ENCODE data around the gene RFNG. TPM values are rescaled to one million over a fixed set of nuclear protein-coding genes. Genes with fewer than 3 reads are reported as not detected.

RFNG gene
- polyA plus RNA-seq, 5 donors = 31.2 to 57.4 (median 50.3) TPM

DNA sequence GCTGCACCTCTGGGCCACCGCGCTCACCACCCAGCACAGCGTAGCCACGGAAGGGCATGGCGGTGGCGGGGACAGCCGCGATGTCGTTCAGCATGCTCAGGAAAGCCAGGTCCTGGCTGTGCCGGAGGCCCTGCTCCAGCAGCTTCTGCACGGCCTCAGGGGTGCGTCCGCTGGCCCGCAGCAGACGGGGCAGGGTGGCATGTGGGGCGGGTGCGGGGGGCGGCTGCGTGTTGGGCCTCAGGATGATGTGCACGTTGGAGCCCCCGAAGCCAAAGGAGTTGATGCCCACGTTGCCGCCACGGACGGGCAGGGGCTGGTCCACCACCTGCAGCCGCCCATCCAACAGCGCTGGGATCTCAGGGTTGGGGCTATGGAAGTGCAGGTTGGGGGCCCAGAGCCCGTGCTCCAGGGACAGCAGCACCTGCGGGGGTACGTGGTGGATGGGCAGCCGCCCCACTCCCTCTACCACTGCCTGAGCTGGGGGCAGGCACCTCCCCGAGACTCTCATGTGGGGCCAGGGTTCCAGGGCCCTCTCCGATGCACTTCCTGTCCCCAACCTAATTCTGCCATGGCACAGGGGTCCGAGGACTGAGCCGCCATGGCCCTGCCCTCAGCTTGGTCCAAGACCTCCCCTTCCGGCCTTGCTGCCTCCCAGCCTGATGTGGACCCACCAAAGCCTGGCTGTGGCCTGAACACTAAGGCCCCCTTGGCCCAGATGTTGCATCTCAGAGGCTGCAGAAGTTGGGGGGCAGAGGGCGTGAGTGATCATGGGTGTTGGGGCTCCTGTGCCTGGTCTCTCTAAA lies 39.9 kb upstream of the RFNG start:
- DNase-seq = no peak

- DNase-seq = no peak
Observed at GRCh38 chr17:82090549-82091263, 39.1 kb upstream of the RFNG start.

DNA sequence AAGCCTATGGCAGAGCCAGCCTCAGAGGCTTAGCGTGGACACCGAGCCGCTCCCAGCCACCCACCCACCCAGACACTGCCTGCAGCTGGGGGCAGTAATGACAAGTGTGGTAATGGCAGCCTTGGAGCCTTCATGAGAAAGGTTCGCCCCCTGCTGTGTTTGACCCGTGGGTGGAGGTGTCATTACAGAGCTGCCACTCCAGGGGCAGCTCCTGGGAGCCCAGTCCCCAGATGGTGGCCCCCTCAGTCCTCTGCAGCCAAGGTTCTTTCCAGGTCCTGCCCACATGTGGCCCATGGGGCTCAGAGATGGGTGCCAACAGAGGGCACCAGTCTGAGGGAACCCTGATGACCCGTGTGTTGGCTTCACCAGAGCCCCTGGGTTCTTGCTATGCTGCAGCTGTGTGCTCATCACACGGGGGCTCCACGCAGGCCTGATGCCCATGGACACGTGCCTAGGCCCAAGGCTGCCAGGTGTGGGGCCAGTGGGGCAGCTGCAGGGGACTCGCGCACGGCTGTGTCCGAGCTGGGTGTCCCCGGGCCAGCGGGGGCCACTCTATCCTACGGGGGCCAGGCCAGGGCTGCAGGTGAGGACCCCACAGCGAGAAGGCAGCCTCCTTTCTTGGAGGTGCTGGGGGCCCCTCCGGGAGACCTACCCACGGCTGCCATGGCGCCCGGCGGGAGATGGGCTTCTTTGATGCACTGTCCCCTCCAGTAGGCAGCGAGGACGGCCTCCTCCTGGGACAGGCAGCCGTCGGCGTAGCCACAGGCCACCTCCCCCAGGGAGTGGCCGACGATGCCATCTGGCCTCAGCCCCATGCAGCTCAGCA lies 38.3 kb upstream of the RFNG start:
- DNase-seq = no peak

DNA sequence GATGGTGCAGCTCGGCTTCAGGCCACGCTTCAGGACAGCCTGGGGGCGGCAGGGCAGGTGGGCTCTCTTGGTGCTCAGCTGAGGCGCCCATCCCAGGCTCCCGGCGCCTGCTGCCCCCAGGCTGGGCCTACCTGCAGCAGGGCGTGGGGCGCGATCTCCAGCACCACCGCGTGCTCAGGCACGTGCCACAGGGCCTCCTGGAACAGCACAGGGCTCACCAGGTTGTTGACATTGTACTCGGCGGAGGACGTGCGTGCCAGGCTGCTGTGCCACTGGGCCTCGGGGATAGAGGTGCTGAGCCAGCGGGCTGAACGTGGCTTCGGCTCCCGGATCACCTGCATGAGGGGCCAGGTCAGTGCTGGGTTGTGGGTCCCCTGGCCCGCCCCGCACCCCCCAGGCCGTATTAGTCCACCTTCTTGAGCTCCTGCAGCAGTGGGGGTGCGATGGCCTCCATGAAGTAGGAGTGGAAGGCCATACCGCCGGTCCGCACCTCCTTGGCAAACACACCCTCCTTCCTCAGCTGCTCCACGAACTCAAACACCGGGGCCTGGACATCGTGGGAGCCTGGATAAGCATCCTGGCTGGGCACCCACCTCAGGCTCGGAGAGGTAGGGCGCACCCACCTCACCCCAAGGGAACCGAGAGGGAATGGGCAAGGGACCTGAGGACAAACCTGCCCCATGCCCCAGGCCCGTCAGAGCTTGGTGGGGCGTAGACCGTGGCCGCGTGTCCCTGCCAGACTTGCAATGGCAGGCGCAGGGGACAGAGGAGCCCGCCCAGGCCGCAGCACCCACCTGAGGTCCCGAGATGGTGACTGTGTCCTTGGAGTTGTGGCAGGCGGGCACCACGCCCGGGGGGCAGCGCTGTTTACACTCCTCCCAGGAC lies 37.5 kb upstream of the RFNG start:
- no peak for DNase-seq

DNA sequence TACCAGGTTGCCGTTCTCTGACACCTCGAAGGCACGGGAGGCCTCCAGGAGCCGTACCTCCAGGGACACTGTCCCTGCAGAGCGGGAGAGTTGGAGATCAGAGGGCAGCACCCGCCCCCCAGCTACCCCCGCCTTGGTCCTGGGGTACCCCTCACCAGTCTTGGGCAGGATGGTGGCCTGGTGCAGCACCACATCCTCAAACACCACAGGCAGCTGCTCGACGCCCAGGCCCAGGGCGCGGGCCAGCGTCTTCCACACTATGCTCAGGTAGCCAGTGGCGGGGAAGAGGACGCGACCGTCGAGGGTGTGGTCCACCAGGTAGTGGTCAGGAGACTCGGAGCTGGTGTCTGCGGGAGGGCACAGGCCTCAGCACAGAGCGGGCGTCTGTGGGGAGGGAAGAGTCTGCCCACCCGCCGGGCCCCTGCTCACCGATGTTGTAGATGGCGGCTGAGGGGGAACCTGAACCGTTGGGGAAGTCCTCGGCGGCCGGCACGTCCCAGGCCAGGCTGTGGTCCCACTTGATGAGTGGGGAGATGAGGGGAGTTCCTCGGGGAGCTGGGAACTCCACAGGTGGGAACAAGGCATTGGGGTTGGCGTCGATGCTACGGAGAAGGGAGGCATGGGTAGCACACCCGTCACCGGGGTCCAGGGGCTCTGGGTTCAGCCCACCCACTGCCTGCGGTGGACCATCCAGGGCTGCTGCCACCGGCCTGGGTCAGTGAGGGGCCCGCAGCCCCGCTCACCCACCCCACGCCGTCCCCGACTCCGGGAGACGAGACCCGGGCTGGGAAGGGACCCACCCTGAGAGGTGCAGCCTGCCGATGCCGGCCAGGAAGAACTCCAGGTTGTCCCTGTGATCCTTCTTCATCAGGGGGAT lies 36.6 kb upstream of the RFNG start:
- no peak for DNase-seq

DNA sequence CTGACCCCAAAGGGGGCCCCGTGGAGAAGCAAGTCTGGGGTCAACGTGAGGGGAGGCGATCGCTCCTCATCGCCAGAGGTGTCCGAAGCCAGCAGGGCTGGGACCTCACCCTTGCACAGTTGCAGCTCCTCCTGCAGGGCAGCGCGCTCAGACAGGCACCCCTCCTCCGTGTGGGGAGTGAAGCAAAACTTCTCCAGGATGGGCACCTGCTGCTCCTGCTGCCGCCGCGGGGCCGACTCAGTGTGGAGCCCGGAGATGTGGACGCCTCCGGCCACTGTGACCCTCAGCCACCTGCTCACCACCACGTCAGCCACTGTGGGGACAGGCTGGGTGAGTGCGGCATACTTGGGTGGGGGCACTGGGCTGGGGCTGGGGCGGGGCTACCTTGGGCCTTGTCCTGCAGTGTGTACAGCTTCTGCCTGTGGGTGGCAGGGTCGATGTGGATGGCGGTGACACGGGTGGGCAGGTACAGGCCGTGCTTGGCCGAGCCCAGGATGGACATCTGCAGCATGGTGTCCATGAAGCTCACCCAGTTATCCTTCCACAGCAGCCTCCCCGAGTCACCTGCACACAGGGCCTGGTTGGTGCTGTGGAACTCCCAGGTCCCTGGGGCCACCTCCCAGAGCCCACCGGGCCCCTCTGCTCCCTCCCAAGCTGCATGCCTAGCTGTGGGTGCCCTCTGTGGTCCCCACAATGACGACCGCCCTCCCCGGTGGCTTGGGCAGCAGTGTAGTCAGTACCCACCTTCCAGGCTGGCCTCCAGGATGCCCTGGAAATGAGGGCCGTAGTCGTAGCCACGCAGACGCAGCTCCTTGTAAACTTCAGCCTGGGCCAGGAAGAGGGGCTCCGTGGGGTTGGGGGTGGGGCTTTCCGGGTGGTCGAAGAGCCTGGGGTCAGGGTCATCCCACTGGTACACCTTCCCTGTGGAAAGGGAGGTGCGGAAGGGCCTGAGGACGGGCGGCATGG lies 35.6 kb upstream of the RFNG start:
- DNase-seq = no peak

DNA sequence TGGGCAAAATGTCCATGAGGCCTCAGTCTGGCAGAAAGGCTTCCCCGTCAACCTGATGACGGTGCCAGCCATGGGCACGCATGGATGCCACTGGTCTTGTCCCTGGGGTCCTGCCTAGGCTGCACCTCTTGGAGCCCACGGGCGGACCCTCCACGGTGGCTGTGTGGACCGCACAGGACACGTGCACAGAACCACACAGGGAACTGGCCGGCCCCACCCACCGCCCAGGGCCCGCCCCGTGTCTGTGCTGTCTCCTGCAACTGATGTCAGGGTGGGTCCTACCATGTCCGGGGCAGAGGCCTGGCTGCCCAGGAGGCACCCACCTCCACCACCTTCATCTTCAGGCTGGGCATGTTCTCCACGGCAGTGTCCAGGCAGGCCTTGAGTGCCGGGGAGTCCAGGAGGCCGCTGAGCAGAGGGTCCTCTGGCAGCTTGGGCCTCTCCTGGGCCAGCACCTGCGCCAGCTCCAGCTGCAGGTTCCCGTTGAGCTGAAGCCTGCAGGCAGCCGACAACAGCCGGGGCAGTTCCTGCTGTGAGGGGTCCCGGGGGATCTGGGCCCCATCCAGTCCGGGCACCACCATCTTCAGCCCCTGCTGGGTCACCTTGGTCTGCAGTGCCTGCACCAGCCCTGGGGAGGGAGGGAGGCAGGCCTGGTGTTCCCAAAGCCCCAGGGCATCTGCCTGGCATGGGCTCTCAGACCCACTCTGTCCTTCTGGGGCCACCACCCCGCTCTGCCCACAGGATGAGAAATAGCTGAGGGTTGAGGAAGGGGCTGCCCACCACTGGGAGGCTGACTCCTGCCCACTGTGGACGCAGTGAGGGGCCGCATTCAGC lies 34.5 kb upstream of the RFNG start:
- DNase-seq = no peak

DNA sequence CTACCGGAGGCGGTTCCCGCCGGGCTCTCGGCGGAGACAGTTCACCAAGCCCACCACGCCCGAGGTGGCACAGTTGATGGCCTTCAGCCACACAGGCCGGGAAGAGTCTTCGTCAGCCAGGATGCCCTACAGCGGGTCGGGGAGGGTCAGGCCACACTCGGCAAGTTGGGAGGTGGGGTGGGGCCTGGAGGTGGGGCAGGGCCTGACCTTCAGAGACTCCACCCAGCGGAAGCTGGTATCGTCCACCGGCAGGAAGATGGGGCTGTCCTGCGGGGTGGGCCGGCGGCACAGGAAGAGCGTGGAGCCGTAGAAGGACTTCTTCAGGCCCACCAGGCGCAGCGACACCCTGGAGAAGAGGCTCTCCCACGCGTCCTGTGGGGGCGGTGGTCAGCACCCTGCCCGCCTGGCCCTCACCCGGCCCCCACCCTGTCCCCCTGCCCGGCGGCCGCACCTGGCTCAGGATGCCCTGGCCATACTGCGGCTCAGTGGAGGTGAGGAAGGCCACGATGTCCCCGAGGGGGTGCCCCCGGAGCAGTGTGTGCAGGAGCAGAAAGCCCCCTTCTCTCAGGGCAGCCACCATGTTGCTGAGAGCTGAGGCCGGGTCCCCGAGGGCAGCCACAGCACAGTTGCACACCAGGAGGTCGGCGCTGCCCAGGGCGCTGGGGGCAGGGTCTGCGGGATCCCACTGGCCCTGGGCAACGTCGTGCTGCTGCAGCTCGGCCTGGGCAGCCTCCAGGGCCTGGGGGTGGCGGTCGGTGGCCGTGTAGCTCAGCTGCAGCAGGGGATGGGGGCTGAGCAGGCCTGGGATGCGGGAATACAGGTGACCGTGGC lies 33.6 kb upstream of the RFNG start:
- DNase-seq = no peak

DNA sequence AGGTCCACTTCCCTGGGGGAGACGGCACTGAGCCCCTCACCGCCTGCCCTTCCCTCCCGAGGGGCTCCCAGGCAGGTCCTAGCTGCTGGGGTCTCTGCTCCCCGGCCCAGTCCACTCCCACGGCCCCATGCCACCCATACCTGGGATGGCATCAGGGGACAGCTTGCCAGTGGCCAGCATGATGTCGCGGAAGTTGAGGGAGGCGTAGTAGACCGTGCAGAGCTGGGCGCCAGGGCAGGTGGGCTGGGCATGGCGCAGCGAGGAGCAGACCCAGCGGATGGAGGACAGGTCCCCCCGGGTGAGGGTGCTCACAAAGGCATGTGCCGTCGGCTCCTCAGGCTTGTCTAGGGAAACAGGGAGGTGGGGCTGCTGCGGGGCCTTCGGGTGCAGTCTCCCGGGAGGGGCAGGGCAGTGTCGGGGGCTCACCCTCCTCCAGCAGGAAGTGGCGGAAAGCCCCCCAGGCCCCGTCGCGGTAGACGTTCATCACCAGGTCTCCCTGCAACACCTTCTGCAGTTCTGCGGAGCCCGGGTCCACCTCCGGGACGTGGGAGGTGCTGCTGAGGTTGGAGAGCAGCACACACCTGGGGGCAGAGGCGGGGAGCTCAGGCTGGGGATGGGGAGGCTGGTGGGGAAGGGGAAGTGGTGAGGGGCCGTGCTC lies 32.9 kb upstream of the RFNG start:
- no peak for DNase-seq

GRCh38 chr17:82083533-82084359 lies 32.1 kb upstream of the RFNG start:
- no peak for DNase-seq

- no peak for DNase-seq
Observed at GRCh38 chr17:82083009-82083408, 31.4 kb upstream of the RFNG start.

- DNase-seq = no peak
Observed at GRCh38 chr17:82082456-82082855, 30.8 kb upstream of the RFNG start.

DNA sequence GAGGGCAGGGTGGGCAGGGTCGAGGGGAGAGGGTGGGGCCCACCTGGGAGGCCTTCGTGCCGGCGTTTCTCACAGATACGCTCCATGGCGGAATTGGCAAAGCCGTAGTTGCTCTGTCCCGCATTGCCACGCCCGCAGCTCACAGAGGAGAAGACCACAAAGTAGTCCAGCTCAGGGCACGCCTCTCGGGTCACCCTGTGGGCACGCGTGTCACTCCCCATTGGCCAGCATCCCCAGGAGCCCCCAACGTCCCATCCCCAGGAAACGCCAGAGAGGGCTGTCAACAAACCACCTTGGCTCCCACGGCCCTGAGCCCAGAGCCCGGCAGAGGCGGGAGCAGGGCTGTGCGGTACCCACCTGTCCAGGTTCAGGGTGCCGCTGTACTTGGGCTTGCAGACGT lies 30.4 kb upstream of the RFNG start:
- DNase-seq = no peak

- no peak for DNase-seq
Observed at GRCh38 chr17:82081546-82081945, 29.9 kb upstream of the RFNG start.

DNA sequence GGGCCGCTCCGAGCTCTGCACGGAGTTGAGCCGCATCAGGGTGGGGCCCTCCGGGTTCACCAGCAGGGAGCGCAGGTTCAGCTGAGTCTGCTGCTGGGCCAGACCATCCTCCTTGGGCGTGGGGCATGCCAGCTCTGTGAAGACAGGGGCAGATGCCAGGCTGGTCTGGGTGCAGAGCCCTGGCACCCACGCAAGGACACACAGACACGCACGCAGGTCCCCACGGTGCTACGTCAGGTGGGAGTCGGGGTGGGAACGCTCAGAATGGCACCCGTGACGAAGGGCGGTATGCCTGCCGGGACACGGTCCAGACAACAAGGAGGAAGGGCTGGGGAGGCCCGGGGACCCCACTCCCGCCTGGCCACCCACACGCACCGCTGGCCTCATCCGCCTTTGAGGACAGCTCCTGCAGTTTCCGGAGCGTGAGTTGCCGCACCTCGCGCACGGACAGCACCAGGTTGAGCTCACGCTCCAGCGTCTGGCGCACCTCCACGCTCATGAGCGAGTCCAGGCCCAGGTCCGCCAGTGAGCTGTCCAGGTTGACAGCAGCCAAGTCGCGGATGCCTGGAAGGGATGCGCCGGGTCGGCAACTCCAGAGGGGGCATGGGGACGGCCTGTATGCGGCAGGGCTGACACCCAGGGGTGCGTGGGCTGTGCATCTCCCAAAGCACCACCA lies 29.3 kb upstream of the RFNG start:
- no peak for DNase-seq
